GM21723 (cell line): ENCODE results near the gene NUDT14.

Experiments
- ATAC-seq: cut with Tn5 transposase; IDR thresholded peaks from one replicate; pipeline ENCODE4 v1.9.1; 2021; ENCODE audit warnings: mild to moderate bottlenecking, moderate library complexity; ENCODE audit not compliant: unreplicated experiment

The NUDT14 gene

GRCh38 chr14:105200074-105200473 is 19.0 kb upstream of the NUDT14 start:
- no peak for ATAC-seq

GRCh38 chr14:105199093-105199492 is 18.0 kb upstream of the NUDT14 start:
- no peak for ATAC-seq

GRCh38 chr14:105198588-105198987 is 17.5 kb upstream of the NUDT14 start:
- no peak for ATAC-seq

- ATAC-seq, result no peak
Measured at GRCh38 chr14:105197211-105197641, 16.1 kb upstream of the NUDT14 start.

GRCh38 chr14:105196265-105196960 is 15.3 kb upstream of the NUDT14 start:
- ATAC-seq, result no peak

GRCh38 chr14:105195522-105196264 is 14.6 kb upstream of the NUDT14 start:
- no peak for ATAC-seq

GRCh38 chr14:105195051-105195450 is 13.9 kb upstream of the NUDT14 start:
- ATAC-seq, result no peak

GRCh38 chr14:105193916-105194782 is 13.0 kb upstream of the NUDT14 start:
- ATAC-seq, result no peak

GRCh38 chr14:105192866-105193731 is 12.0 kb upstream of the NUDT14 start:
- ATAC-seq, result no peak

- no peak for ATAC-seq
Measured at GRCh38 chr14:105187935-105188524, 6.9 kb upstream of the NUDT14 start.

- no peak for ATAC-seq
Measured at GRCh38 chr14:105187116-105187515, 6.0 kb upstream of the NUDT14 start.

GRCh38 chr14:105185973-105186372 is 4.9 kb upstream of the NUDT14 start:
- ATAC-seq, result no peak

- no peak for ATAC-seq
Measured at GRCh38 chr14:105185001-105185400, 3.9 kb upstream of the NUDT14 start.

GRCh38 chr14:105184461-105184860 is 3.3 kb upstream of the NUDT14 start:
- ATAC-seq, result no peak

- ATAC-seq, result no peak
Measured at GRCh38 chr14:105182296-105183020, 1.3 kb upstream of the NUDT14 start.

- no peak for ATAC-seq
Measured at GRCh38 chr14:105181549-105182295, 610 bp upstream of the NUDT14 start.

GRCh38 chr14:105179191-105179590 is 1.9 kb downstream of the NUDT14 start:
- ATAC-seq, result no peak

- ATAC-seq, result no peak
Measured at GRCh38 chr14:105178868-105179140, 2.3 kb downstream of the NUDT14 start.
